HepG2 (cell line): ENCODE data around the gene LNX2. TPM values are rescaled to one million over a fixed set of nuclear protein-coding genes. Genes with fewer than 3 reads are reported as not detected.

Experiments used
- AKAP8 ChIP-seq: sonication (generic); formaldehyde crosslinking; IDR thresholded peaks from 2 replicates; pipeline ENCODE4 v1.5.1; 2020; ENCODE audit warnings: mild to moderate bottlenecking, missing genetic modification reagents
- ATF6 ChIP-seq: sonication (generic); formaldehyde crosslinking; conservative IDR thresholded peaks from 2 replicates; pipeline ENCODE4 v1.4.0; 2020; ENCODE audit warnings: missing genetic modification reagents
- CTCF ChIP-seq: sonication (generic); formaldehyde crosslinking; IDR thresholded peaks from 2 replicates; pipeline ENCODE4 v1.5.0; 2020; ENCODE audit warnings: mild to moderate bottlenecking, missing genetic modification reagents, moderate library complexity
- ESRRA ChIP-seq: sonication (generic); formaldehyde crosslinking; IDR thresholded peaks from 2 replicates; pipeline ENCODE4 v1.5.1; 2020; ENCODE audit warnings: mild to moderate bottlenecking, low read depth, missing genetic modification reagents
- FOXO1 ChIP-seq: sonication (generic); formaldehyde crosslinking; IDR thresholded peaks from 2 replicates; pipeline ENCODE4 v1.4.0; 2020; ENCODE audit warnings: missing genetic modification reagents
- GPN1 ChIP-seq: sonication (generic); formaldehyde crosslinking; IDR thresholded peaks from 2 replicates; pipeline ENCODE4 v1.5.1; 2020; ENCODE audit warnings: missing genetic modification reagents, borderline replicate concordance
- HDAC6 ChIP-seq: fragments of 200-600 bp; sonication (generic); IDR thresholded peaks from 2 replicates; pipeline ENCODE4 v1.7.0; 2017; ENCODE audit warnings: mild to moderate bottlenecking, antibody characterized with exemption, low read length, low read depth
- LRRFIP1 ChIP-seq: sonication (generic); formaldehyde crosslinking; conservative IDR thresholded peaks from 2 replicates; pipeline ENCODE4 v1.4.0; 2020; ENCODE audit warnings: missing genetic modification reagents
- MATR3 ChIP-seq: sonication (generic); formaldehyde crosslinking; IDR thresholded peaks from 2 replicates; pipeline ENCODE4 v1.4.0; 2020; ENCODE audit warnings: missing genetic modification reagents
- PREB ChIP-seq: sonication (generic); formaldehyde crosslinking; IDR thresholded peaks from 2 replicates; pipeline ENCODE4 v1.4.0; 2020; ENCODE audit warnings: missing genetic modification reagents
- RCOR2 ChIP-seq: IDR thresholded peaks from 2 replicates; pipeline ENCODE4 v1.6.1; 2016; ENCODE audit warnings: missing biosample characterization, missing genetic modification reagents
- TBP ChIP-seq: sonication (generic); formaldehyde crosslinking; IDR thresholded peaks from 2 replicates; pipeline ENCODE4 v1.5.0; 2020; ENCODE audit warnings: missing genetic modification reagents
- TBX2 ChIP-seq: sonication (generic); formaldehyde crosslinking; IDR thresholded peaks from 2 replicates; pipeline ENCODE4 v1.5.0; 2020; ENCODE audit warnings: missing genetic modification reagents, mild to moderate bottlenecking, borderline replicate concordance
- ZBTB4 ChIP-seq: sonication (generic); formaldehyde crosslinking; IDR thresholded peaks from 2 replicates; pipeline ENCODE4 v1.4.0; 2020; ENCODE audit warnings: missing genetic modification reagents, mild to moderate bottlenecking, borderline replicate concordance
- ZFP36L1 ChIP-seq: sonication (generic); formaldehyde crosslinking; IDR thresholded peaks from 2 replicates; pipeline ENCODE4 v1.8.0; 2022; ENCODE audit warnings: mild to moderate bottlenecking, missing genetic modification reagents, moderate library complexity
- ZNF253 ChIP-seq: sonication (generic); formaldehyde crosslinking; IDR thresholded peaks from 2 replicates; pipeline ENCODE4 v1.8.0; 2022; ENCODE audit warnings: mild to moderate bottlenecking, missing genetic modification reagents, borderline replicate concordance
- ZNF510 ChIP-seq: sonication (generic); formaldehyde crosslinking; IDR thresholded peaks from 2 replicates; pipeline ENCODE4 v1.4.0; 2020; ENCODE audit warnings: low read depth, mild to moderate bottlenecking, missing genetic modification reagents
- ZNF619 ChIP-seq: sonication (generic); formaldehyde crosslinking; IDR thresholded peaks from 2 replicates; pipeline ENCODE4 v1.4.0; 2020; ENCODE audit warnings: mild to moderate bottlenecking, missing genetic modification reagents
- ZNF776 ChIP-seq: sonication (generic); formaldehyde crosslinking; IDR thresholded peaks from 2 replicates; pipeline ENCODE4 v1.4.0; 2020; ENCODE audit warnings: mild to moderate bottlenecking, missing genetic modification reagents
- polyA plus RNA-seq, 8 experiments: library from polyadenylated mRNA; depleted of rRNA in 3 of 8; stranded (reverse) in 7 of 8; unstranded in 1 of 8; fragments of >200 nt; fragmentation: Illumina TruSeq in 4 of 8; extraction: Trizol in 4 of 8; gene quantifications; 2 replicates each; pipeline versions ENCODE4 v1.2.1 to v1.2.3, GENCODE V29; 2011 to 2016; ENCODE audit warnings: low read depth in 4 of 8, missing spikeins in 1 of 8, mixed read lengths in 1 of 8; ENCODE audit not compliant: insufficient read depth in 1 of 8
- total RNA-seq, 5 experiments: library from RNA; depleted of rRNA; stranded (reverse); fragments of >200 nt; fragmentation: Illumina TruSeq; extraction: Trizol; gene quantifications; 2 replicates each; pipeline ENCODE4 v1.2.3, GENCODE V29; 2016; ENCODE audit warnings: low read depth in 1 of 5

Gene LNX2
- total and polyA plus RNA-seq, 2 of the 13 experiments (the other 11 are each of a cell fraction or from before 2014, with no cell fraction given): 9.2 to 9.7 TPM

- peak; percentile 73; the same call in 1 of the 2 replicates for TF ChIP-seq TBX2 (CRISPR knock-in tag)
- no peak for TF ChIP-seq ATF6 (CRISPR knock-in tag)
- TF ChIP-seq AKAP8 (CRISPR knock-in tag): no peak
- no peak for TF ChIP-seq ZNF510 (CRISPR knock-in tag)
- TF ChIP-seq GPN1 (CRISPR knock-in tag): no peak
- TF ChIP-seq FOXO1: peak; percentile 74
- no peak for TF ChIP-seq ZNF619
- no peak for TF ChIP-seq PREB (CRISPR knock-in tag)
- peak; percentile 56; the same call in 1 of the 2 replicates for TF ChIP-seq RCOR2 (CRISPR knock-in tag)
- TF ChIP-seq ZNF253: no peak
- TF ChIP-seq ZBTB4 (CRISPR knock-in tag): no peak
- no peak for TF ChIP-seq CTCF (CRISPR knock-in tag)
- TF ChIP-seq ZFP36L1 (CRISPR knock-in tag): no peak
- no peak for TF ChIP-seq MATR3 (CRISPR knock-in tag)
- TF ChIP-seq ESRRA: 0 out of 2 replicates have a peak, but pooled peaks have one; percentile 54
- TF ChIP-seq ZNF776 (CRISPR knock-in tag): no peak
- TF ChIP-seq HDAC6: no peak
- TF ChIP-seq LRRFIP1 (CRISPR knock-in tag): no peak
- TF ChIP-seq TBP (CRISPR knock-in tag): no peak
These were observed 21.6 kb upstream of the LNX2 start (continued) for GRCh38 chr13:27641711-27642502.
